ENCODE results near the gene CLEC2A. TPM values are rescaled to one million over a fixed set of nuclear protein-coding genes. Genes with fewer than 3 reads are reported as not detected.
"Not testable (repeated sequence)": the region's sequence is repeated elsewhere in the genome, so short reads cannot be mapped to it uniquely, and the experiment has no call there.

CLEC2A gene
- not detected in 2 replicates for total RNA-seq (2012; rRNA removed)

GRCh38 chr12:9932270-9932669 is at the start of gene CLEC2A:
CLEC2A (minus strand) TSS chr12:9932370; CDS start chr12:9932329, 41 bp downstream.
- Histone ChIP-seq H3K4me3 (ENCODE audit: low read length) (no peak within 1 kb of the TSS), H3K27me3 (ENCODE audit: control insufficient read depth, insufficient read depth, low read length) (no peaks in the 10 kb centered on the region), H3K4me1 (ENCODE audit: control insufficient read depth, insufficient read depth, low read length) (no peaks in the 10 kb centered on the region), H3K9me3 (replicated peaks; ENCODE audit: low read length) (no peaks in the 10 kb centered on the region), H3K36me3 (ENCODE audit: insufficient read depth, low read length) (no peaks in the 10 kb centered on the region), H3K9ac (ENCODE audit: low read depth, low read length) (no peak within 1 kb of the TSS), H3K4me2 (ENCODE audit: low read length) (no peak within 1 kb of the TSS)

- H3K4me2 ChIP-seq (ENCODE audit: low read length): no peak overlapping the region
- no peaks in the 10 kb centered on the region for H3K9me3 ChIP-seq (replicated peaks; ENCODE audit: low read length)
- no peak overlapping the region for H3K9ac ChIP-seq (ENCODE audit: low read depth, low read length)
- H3K36me3 ChIP-seq (ENCODE audit: insufficient read depth, low read length): no peaks in the 10 kb centered on the region
- no peaks in the 10 kb centered on the region for H3K27me3 ChIP-seq (ENCODE audit: control insufficient read depth, insufficient read depth, low read length)
- no peak overlapping the region for H3K4me3 ChIP-seq (ENCODE audit: low read length)
- H3K4me1 ChIP-seq (ENCODE audit: control insufficient read depth, insufficient read depth, low read length): no peaks in the 10 kb centered on the region
These were observed 48.0 kb upstream of the CLEC2A start for GRCh38 chr12:9980126-9980525.

DNA sequence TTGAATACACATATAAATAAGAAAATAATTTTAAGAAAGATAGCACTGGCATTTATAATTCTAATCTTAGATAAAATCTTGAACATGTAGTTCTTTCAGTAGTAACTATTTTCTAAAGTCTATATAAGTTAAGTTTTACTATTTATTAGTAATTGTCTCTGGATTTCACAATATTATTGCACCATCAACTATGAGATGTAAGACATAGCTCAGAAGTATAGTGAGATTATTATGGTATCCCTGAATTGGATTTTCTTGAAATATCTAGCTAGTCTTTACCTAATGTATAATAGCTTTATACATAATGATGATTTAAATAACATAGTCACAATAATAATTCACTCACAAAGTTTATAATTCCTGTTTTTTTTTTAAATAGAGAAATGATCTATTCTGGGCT is 45.7 kb upstream of the CLEC2A start:
- Histone ChIP-seq H3K4me3 (ENCODE audit: low read length) (no peak overlapping the region), H3K27me3 (ENCODE audit: control insufficient read depth, insufficient read depth, low read length) (no peaks in the 10 kb centered on the region), H3K4me1 (ENCODE audit: control insufficient read depth, insufficient read depth, low read length) (no peaks in the 10 kb centered on the region), H3K36me3 (ENCODE audit: insufficient read depth, low read length) (no peaks in the 10 kb centered on the region), H3K9ac (ENCODE audit: low read depth, low read length) (no peak overlapping the region), H3K4me2 (ENCODE audit: low read length) (no peak overlapping the region), H3K9me3 (replicated peaks; ENCODE audit: low read length) (no peaks in the 10 kb centered on the region)

DNA sequence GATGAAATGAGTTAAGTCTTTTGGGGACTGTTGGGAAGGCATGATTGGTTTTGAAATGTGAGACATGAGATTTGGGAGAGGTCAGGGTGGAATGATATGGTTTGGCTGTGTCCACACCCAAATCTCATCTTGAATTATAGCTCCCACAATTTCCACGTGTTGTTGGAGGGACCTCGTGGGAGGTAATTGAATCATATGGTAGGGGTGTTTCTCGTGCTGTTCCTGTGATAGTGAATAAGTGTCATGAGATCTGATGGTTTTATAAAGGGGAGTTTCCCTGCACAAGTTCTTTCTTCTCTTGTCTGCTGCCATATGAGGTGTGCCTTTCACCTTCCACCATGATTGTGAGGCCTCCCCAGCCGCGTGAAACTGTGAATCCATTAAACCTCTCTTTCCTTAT is 44.5 kb upstream of the CLEC2A start:
- H3K4me3 ChIP-seq (ENCODE audit: low read length); H3K4me2 ChIP-seq (ENCODE audit: low read length); H3K36me3 ChIP-seq (ENCODE audit: insufficient read depth, low read length); H3K9ac ChIP-seq (ENCODE audit: low read depth, low read length); H3K27me3 ChIP-seq (ENCODE audit: control insufficient read depth, insufficient read depth, low read length); H3K4me1 ChIP-seq (ENCODE audit: control insufficient read depth, insufficient read depth, low read length); H3K9me3 ChIP-seq (replicated peaks; ENCODE audit: low read length): not testable (repeated sequence)

DNA sequence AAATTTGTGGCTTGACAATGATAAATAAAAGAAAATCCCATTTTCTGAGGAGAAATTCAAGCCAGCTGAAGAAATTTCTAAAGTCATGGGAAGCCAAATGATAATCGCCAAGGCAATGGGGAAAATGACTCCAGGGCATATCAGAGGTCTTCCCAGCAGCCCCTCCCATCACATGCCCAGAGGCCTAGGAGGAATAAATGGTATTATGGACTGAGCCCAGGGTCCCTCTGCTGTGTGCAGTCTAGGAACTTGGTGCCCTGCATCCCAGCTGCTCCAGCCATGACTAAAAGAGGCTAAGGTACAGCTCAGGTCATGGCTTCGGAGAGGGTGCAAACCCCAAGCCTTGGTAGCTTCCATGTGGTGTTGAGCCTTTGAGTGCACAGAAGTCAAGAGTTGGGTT is 43.4 kb upstream of the CLEC2A start:
- Histone ChIP-seq H3K4me2 (ENCODE audit: low read length) (no peak overlapping the region), H3K9me3 (replicated peaks; ENCODE audit: low read length) (no peaks in the 10 kb centered on the region), H3K27me3 (ENCODE audit: control insufficient read depth, insufficient read depth, low read length) (no peaks in the 10 kb centered on the region), H3K9ac (ENCODE audit: low read depth, low read length) (no peak overlapping the region), H3K4me3 (ENCODE audit: low read length) (no peak overlapping the region), H3K4me1 (ENCODE audit: control insufficient read depth, insufficient read depth, low read length) (no peaks in the 10 kb centered on the region), H3K36me3 (ENCODE audit: insufficient read depth, low read length) (no peaks in the 10 kb centered on the region)

DNA sequence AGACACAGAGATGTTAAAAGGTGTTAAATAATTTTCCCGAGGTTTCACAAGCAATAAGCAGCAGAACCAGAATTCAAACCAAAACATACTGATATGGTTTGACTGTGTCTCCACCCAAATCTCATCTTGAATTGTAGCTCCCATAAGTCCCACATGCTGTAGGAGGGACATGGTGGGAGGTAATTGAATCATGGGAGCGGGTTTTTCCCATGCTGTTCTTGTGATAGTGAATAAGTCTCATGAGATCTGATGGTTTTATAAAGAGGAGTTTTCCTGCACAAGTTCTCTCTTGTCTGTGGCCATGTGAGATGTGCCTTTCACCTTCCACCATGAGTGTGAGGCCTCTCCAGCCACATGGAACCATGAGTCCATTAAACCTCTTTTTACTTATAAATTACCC is 42.6 kb upstream of the CLEC2A start:
- not testable (repeated sequence) for H3K4me1 ChIP-seq (ENCODE audit: control insufficient read depth, insufficient read depth, low read length); H3K9me3 ChIP-seq (replicated peaks; ENCODE audit: low read length); H3K9ac ChIP-seq (ENCODE audit: low read depth, low read length); H3K27me3 ChIP-seq (ENCODE audit: control insufficient read depth, insufficient read depth, low read length); H3K4me3 ChIP-seq (ENCODE audit: low read length); H3K4me2 ChIP-seq (ENCODE audit: low read length); H3K36me3 ChIP-seq (ENCODE audit: insufficient read depth, low read length)

- H3K9ac ChIP-seq (ENCODE audit: low read depth, low read length): no peak overlapping the region
- H3K9me3 ChIP-seq (replicated peaks; ENCODE audit: low read length): no peaks in the 10 kb centered on the region
- no peak overlapping the region for H3K4me2 ChIP-seq (ENCODE audit: low read length)
- H3K4me3 ChIP-seq (ENCODE audit: low read length): no peak overlapping the region
- no peaks in the 10 kb centered on the region for H3K4me1 ChIP-seq (ENCODE audit: control insufficient read depth, insufficient read depth, low read length)
- no peaks in the 10 kb centered on the region for H3K27me3 ChIP-seq (ENCODE audit: control insufficient read depth, insufficient read depth, low read length)
- H3K36me3 ChIP-seq (ENCODE audit: insufficient read depth, low read length): no peaks in the 10 kb centered on the region
These were observed 41.8 kb upstream of the CLEC2A start for GRCh38 chr12:9973949-9974348.

GRCh38 chr12:9971181-9971580 is 39.0 kb upstream of the CLEC2A start, which contains the start of gene CLEC12A:
CLEC12A (plus strand) TSS chr12:9971409; CDS start chr12:9971597, 188 bp downstream.
- H3K27me3 ChIP-seq (ENCODE audit: control insufficient read depth, insufficient read depth, low read length): no peaks in the 10 kb centered on the region
- H3K9me3 ChIP-seq (replicated peaks; ENCODE audit: low read length): no peaks in the 10 kb centered on the region
- no peak within 1 kb of the TSS for H3K4me2 ChIP-seq (ENCODE audit: low read length)
- no peaks in the 10 kb centered on the region for H3K4me1 ChIP-seq (ENCODE audit: control insufficient read depth, insufficient read depth, low read length)
- no peaks in the 10 kb centered on the region for H3K36me3 ChIP-seq (ENCODE audit: insufficient read depth, low read length)
- H3K4me3 ChIP-seq (ENCODE audit: low read length): no peak within 1 kb of the TSS
- H3K9ac ChIP-seq (ENCODE audit: low read depth, low read length): no peak within 1 kb of the TSS

DNA sequence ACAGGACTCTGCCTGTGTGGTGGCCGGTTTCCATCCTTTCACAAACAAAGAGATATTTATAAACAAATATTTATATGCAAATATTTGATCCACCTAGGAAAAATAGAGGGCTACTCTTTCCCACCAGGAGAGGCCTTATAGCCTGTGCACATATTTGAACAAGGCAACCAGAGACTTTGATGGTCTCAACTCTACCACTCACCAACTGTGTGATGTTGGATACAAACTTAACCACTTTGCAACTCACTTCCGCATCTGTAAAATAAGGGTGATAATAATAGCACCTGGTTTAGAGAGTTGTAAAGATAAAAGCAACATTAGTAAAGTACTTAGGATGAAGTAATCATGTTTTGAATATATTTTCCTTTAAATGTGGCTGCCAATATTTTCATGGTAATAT is 37.5 kb upstream of the CLEC2A start:
- no peaks in the 10 kb centered on the region for H3K4me1 ChIP-seq (ENCODE audit: control insufficient read depth, insufficient read depth, low read length)
- H3K9ac ChIP-seq (ENCODE audit: low read depth, low read length): no peak overlapping the region
- no peak overlapping the region for H3K4me3 ChIP-seq (ENCODE audit: low read length)
- H3K9me3 ChIP-seq (replicated peaks; ENCODE audit: low read length): no peaks in the 10 kb centered on the region
- H3K4me2 ChIP-seq (ENCODE audit: low read length): no peak overlapping the region
- no peaks in the 10 kb centered on the region for H3K36me3 ChIP-seq (ENCODE audit: insufficient read depth, low read length)
- H3K27me3 ChIP-seq (ENCODE audit: control insufficient read depth, insufficient read depth, low read length): no peaks in the 10 kb centered on the region

GRCh38 chr12:9961901-9962300 is 29.7 kb upstream of the CLEC2A start:
- Histone ChIP-seq H3K4me2 (ENCODE audit: low read length) (no peak overlapping the region), H3K36me3 (ENCODE audit: insufficient read depth, low read length) (no peaks in the 10 kb centered on the region), H3K9ac (ENCODE audit: low read depth, low read length) (no peak overlapping the region), H3K9me3 (replicated peaks; ENCODE audit: low read length) (no peaks in the 10 kb centered on the region), H3K27me3 (ENCODE audit: control insufficient read depth, insufficient read depth, low read length) (no peaks in the 10 kb centered on the region), H3K4me1 (ENCODE audit: control insufficient read depth, insufficient read depth, low read length) (no peaks in the 10 kb centered on the region), H3K4me3 (ENCODE audit: low read length) (no peak overlapping the region)

DNA sequence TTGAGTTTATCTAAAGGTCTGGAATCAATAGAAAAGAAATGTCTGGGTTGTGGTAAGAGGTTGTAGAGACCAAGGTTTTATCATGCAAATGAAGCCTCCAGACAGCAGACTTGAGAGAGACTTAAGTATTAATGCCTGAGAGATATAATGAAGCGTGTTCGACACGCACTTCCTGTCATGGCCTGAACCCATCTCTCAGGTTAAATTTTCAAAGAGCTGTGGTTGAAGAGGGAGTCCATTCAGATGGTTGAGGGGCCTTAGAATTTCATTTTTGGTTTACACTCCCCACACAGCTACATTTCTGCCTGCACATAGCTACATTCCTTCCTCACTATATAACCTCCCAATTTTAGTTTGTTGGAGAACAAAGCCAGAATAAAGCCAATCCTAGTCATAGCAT is 28.9 kb upstream of the CLEC2A start:
- Histone ChIP-seq H3K36me3 (ENCODE audit: insufficient read depth, low read length) (no peaks in the 10 kb centered on the region), H3K27me3 (ENCODE audit: control insufficient read depth, insufficient read depth, low read length) (no peaks in the 10 kb centered on the region), H3K9me3 (replicated peaks; ENCODE audit: low read length) (no peaks in the 10 kb centered on the region), H3K4me1 (ENCODE audit: control insufficient read depth, insufficient read depth, low read length) (no peaks in the 10 kb centered on the region), H3K4me3 (ENCODE audit: low read length) (no peak overlapping the region), H3K9ac (ENCODE audit: low read depth, low read length) (no peak overlapping the region), H3K4me2 (ENCODE audit: low read length) (no peak overlapping the region)

- no peaks in the 10 kb centered on the region for H3K27me3 ChIP-seq (ENCODE audit: control insufficient read depth, insufficient read depth, low read length)
- no peak overlapping the region for H3K9ac ChIP-seq (ENCODE audit: low read depth, low read length)
- no peaks in the 10 kb centered on the region for H3K36me3 ChIP-seq (ENCODE audit: insufficient read depth, low read length)
- no peak overlapping the region for H3K4me2 ChIP-seq (ENCODE audit: low read length)
- no peak overlapping the region for H3K4me3 ChIP-seq (ENCODE audit: low read length)
- H3K4me1 ChIP-seq (ENCODE audit: control insufficient read depth, insufficient read depth, low read length): no peaks in the 10 kb centered on the region
- no peaks in the 10 kb centered on the region for H3K9me3 ChIP-seq (replicated peaks; ENCODE audit: low read length)
These were observed 28.4 kb upstream of the CLEC2A start for GRCh38 chr12:9960590-9960989.

Measured in skeletal muscle satellite cell (primary cell).